HepG2 (cell line): Measurements from ENCODE around the gene CARD19. TPM values are rescaled to one million over a fixed set of nuclear protein-coding genes. Genes with fewer than 3 reads are reported as not detected.

Experiments used
- ADNP ChIP-seq: sonication (generic); formaldehyde crosslinking; IDR thresholded peaks from 2 replicates; pipeline ENCODE4 v1.4.0; 2020; ENCODE audit warnings: missing genetic modification reagents
- CBFB ChIP-seq: sonication (generic); formaldehyde crosslinking; IDR thresholded peaks from 2 replicates; pipeline ENCODE4 v1.4.0; 2020; ENCODE audit warnings: missing genetic modification reagents
- EZH2 ChIP-seq: conservative IDR thresholded peaks from 2 replicates; pipeline ENCODE4 v1.6.1; 2012; ENCODE audit warnings: mild to moderate bottlenecking, low read depth, low read length, moderate library complexity
- GFI1 ChIP-seq: sonication (generic); formaldehyde crosslinking; IDR thresholded peaks from 2 replicates; pipeline ENCODE4 v1.5.0; 2020; ENCODE audit warnings: missing genetic modification reagents, mild to moderate bottlenecking, borderline replicate concordance
- GZF1 ChIP-seq: sonication (generic); formaldehyde crosslinking; IDR thresholded peaks from 2 replicates; pipeline ENCODE4 v1.5.1; 2020; ENCODE audit warnings: mild to moderate bottlenecking, missing genetic modification reagents
- KDM1A ChIP-seq: IDR thresholded peaks from 2 replicates; pipeline ENCODE4 v1.6.1; 2016; ENCODE audit warnings: missing compliant biosample characterization
- KDM3A ChIP-seq: IDR thresholded peaks from 2 replicates; pipeline ENCODE4 v1.6.1; 2018; ENCODE audit warnings: low read depth, missing compliant biosample characterization
- SOX6 ChIP-seq, 2 experiments: fragments of 450-650 bp in 1 of 2; sonication (generic) in 1 of 2; formaldehyde crosslinking in 1 of 2; IDR thresholded peaks; 2 replicates each; pipeline versions ENCODE4 v1.4.0 to v1.6.1; 2017 to 2020; ENCODE audit warnings: antibody characterized with exemption in 1 of 2, mild to moderate bottlenecking in 1 of 2, missing genetic modification reagents in 1 of 2
- SP5 ChIP-seq: IDR thresholded peaks from 2 replicates; pipeline ENCODE4 v1.6.1; 2016; ENCODE audit warnings: low read depth, borderline replicate concordance
- ZBTB1 ChIP-seq: sonication (generic); formaldehyde crosslinking; IDR thresholded peaks from 2 replicates; pipeline ENCODE4 v1.4.0; 2020; ENCODE audit warnings: missing genetic modification reagents, borderline replicate concordance
- ZBTB8A ChIP-seq: sonication (generic); formaldehyde crosslinking; IDR thresholded peaks from 2 replicates; pipeline ENCODE4 v1.4.0; 2020; ENCODE audit warnings: mild to moderate bottlenecking, low read depth, missing genetic modification reagents, borderline replicate concordance
- ZNF367 ChIP-seq: sonication (generic); formaldehyde crosslinking; IDR thresholded peaks from 2 replicates; pipeline ENCODE4 v1.4.0; 2020; ENCODE audit warnings: missing genetic modification reagents, borderline replicate concordance
- ZNF703 ChIP-seq: sonication (generic); formaldehyde crosslinking; IDR thresholded peaks from 2 replicates; pipeline ENCODE4 v1.5.1; 2020; ENCODE audit warnings: missing genetic modification reagents, mild to moderate bottlenecking, moderate library complexity, borderline replicate concordance
- ZNF75D ChIP-seq: sonication (generic); formaldehyde crosslinking; IDR thresholded peaks from 2 replicates; pipeline ENCODE4 v1.8.1; 2023; ENCODE audit warnings: missing genetic modification reagents, mild to moderate bottlenecking, borderline replicate concordance
- ZNF850 ChIP-seq: sonication (generic); formaldehyde crosslinking; conservative IDR thresholded peaks from 2 replicates; pipeline ENCODE4 v1.9.0; 2021; ENCODE audit warnings: mild to moderate bottlenecking, missing genetic modification reagents
- ZNF883 ChIP-seq: sonication (generic); formaldehyde crosslinking; IDR thresholded peaks from 2 replicates; pipeline ENCODE4 v1.5.1; 2020; ENCODE audit warnings: mild to moderate bottlenecking, missing genetic modification reagents; ENCODE audit errors: not compliant biosample characterization
- polyA plus RNA-seq, 8 experiments: library from polyadenylated mRNA; depleted of rRNA in 3 of 8; stranded (reverse) in 7 of 8; unstranded in 1 of 8; fragments of >200 nt; fragmentation: Illumina TruSeq in 4 of 8; extraction: Trizol in 4 of 8; gene quantifications; 2 replicates each; pipeline versions ENCODE4 v1.2.1 to v1.2.3, GENCODE V29; 2011 to 2016; ENCODE audit warnings: low read depth in 4 of 8, missing spikeins in 1 of 8, mixed read lengths in 1 of 8; ENCODE audit not compliant: insufficient read depth in 1 of 8
- total RNA-seq, 5 experiments: library from RNA; depleted of rRNA; stranded (reverse); fragments of >200 nt; fragmentation: Illumina TruSeq; extraction: Trizol; gene quantifications; 2 replicates each; pipeline ENCODE4 v1.2.3, GENCODE V29; 2016; ENCODE audit warnings: low read depth in 1 of 5
- TF ChIP-seq, protein P1 (sequence below): sonication (generic); formaldehyde crosslinking; IDR thresholded peaks from 2 replicates; pipeline ENCODE4 v1.5.0; 2020; ENCODE audit warnings: mild to moderate bottlenecking, missing genetic modification reagents, borderline replicate concordance
- TF ChIP-seq, protein P2 (sequence below): sonication (generic); formaldehyde crosslinking; IDR thresholded peaks from 2 replicates; pipeline ENCODE4 v1.5.0; 2020; ENCODE audit warnings: missing genetic modification reagents
- TF ChIP-seq, protein P3 (sequence below): sonication (generic); formaldehyde crosslinking; IDR thresholded peaks from 2 replicates; pipeline ENCODE4 v1.8.0; 2022; ENCODE audit warnings: missing genetic modification reagents, mild to moderate bottlenecking, borderline replicate concordance

Gene CARD19
- total and polyA plus RNA-seq, 2 of the 13 experiments (the other 11 are each of a cell fraction or from before 2014, with no cell fraction given): 18.4 to 47.2 TPM

DNA sequence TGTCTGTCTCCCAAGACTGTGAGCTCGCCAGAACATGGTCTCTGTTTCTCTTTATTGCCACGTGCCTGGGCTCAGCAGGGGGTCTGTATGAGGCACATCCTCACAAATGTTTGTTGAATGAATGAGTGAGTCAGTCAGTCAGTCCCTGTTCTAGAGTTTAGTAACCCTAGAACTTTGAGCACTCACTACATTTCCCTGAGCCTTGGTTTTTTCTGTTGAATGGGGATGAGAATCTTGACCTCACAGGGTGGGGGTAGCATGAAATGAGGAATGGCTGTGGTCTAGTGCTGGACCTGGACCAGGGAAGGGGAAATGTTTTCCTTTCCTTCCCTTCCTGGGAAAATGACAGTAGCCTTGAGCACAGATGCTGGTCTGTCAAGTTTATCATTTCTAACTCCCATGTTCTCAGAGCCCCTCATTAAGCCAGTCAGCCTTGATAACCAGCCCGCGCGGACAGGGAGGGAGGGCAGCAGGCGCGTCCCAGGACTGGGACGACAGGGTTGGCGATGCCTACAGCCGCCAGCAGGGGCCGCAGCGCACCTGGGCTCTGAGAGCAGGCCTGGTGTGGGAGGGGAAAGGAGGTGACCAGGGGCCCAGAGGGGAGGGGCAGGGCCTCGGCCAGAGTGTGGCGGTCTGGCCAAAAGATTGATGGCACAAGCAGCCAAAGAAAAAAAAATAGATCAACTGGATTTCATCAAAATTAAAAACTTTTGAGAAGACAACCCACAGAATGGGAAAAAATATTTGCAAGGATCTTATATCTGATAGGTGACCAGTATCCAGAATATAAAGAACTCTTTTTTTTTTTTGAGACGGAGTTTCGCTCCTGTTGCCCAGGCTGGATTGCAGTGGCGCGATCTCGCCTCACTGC, 63.8 kb downstream of the CARD19 start (continued):
- TF ChIP-seq, protein P1, sequence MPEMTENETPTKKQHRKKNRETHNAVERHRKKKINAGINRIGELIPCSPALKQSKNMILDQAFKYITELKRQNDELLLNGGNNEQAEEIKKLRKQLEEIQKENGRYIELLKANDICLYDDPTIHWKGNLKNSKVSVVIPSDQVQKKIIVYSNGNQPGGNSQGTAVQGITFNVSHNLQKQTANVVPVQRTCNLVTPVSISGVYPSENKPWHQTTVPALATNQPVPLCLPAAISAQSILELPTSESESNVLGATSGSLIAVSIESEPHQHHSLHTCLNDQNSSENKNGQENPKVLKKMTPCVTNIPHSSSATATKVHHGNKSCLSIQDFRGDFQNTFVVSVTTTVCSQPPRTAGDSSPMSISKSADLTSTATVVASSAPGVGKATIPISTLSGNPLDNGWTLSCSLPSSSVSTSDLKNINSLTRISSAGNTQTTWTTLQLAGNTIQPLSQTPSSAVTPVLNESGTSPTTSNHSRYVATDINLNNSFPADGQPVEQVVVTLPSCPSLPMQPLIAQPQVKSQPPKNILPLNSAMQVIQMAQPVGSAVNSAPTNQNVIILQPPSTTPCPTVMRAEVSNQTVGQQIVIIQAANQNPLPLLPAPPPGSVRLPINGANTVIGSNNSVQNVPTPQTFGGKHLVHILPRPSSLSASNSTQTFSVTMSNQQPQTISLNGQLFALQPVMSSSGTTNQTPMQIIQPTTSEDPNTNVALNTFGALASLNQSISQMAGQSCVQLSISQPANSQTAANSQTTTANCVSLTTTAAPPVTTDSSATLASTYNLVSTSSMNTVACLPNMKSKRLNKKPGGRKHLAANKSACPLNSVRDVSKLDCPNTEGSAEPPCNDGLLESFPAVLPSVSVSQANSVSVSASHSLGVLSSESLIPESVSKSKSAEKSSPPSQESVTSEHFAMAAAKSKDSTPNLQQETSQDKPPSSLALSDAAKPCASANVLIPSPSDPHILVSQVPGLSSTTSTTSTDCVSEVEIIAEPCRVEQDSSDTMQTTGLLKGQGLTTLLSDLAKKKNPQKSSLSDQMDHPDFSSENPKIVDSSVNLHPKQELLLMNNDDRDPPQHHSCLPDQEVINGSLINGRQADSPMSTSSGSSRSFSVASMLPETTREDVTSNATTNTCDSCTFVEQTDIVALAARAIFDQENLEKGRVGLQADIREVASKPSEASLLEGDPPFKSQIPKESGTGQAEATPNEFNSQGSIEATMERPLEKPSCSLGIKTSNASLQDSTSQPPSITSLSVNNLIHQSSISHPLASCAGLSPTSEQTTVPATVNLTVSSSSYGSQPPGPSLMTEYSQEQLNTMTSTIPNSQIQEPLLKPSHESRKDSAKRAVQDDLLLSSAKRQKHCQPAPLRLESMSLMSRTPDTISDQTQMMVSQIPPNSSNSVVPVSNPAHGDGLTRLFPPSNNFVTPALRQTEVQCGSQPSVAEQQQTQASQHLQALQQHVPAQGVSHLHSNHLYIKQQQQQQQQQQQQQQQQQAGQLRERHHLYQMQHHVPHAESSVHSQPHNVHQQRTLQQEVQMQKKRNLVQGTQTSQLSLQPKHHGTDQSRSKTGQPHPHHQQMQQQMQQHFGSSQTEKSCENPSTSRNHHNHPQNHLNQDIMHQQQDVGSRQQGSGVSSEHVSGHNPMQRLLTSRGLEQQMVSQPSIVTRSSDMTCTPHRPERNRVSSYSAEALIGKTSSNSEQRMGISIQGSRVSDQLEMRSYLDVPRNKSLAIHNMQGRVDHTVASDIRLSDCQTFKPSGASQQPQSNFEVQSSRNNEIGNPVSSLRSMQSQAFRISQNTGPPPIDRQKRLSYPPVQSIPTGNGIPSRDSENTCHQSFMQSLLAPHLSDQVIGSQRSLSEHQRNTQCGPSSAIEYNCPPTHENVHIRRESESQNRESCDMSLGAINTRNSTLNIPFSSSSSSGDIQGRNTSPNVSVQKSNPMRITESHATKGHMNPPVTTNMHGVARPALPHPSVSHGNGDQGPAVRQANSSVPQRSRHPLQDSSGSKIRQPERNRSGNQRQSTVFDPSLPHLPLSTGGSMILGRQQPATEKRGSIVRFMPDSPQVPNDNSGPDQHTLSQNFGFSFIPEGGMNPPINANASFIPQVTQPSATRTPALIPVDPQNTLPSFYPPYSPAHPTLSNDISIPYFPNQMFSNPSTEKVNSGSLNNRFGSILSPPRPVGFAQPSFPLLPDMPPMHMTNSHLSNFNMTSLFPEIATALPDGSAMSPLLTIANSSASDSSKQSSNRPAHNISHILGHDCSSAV (CRISPR knock-in tag): no peak
- TF ChIP-seq ZNF75D (CRISPR knock-in tag): no peak
- TF ChIP-seq ADNP: no peak
- TF ChIP-seq ZBTB8A (CRISPR knock-in tag): no peak
- TF ChIP-seq SP5 (CRISPR knock-in tag): peak; percentile 78
- TF ChIP-seq ZNF883 (CRISPR knock-in tag): peak; percentile 68
- TF ChIP-seq ZNF703 (CRISPR knock-in tag): no peak
- no peak for TF ChIP-seq ZNF850 (CRISPR knock-in tag)
- TF ChIP-seq ZBTB1 (CRISPR knock-in tag): no peak
- TF ChIP-seq EZH2: no peak
- no peak for TF ChIP-seq ZNF367 (CRISPR knock-in tag)
- TF ChIP-seq, protein P2, sequence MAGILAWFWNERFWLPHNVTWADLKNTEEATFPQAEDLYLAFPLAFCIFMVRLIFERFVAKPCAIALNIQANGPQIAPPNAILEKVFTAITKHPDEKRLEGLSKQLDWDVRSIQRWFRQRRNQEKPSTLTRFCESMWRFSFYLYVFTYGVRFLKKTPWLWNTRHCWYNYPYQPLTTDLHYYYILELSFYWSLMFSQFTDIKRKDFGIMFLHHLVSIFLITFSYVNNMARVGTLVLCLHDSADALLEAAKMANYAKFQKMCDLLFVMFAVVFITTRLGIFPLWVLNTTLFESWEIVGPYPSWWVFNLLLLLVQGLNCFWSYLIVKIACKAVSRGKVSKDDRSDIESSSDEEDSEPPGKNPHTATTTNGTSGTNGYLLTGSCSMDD (CRISPR knock-in tag): no peak
- TF ChIP-seq SOX6 (IDR thresholded peaks at IDR 0.05): no peak
- 0 out of 2 replicates have a peak, but pooled peaks have one; percentile 26 for TF ChIP-seq SOX6 (CRISPR knock-in tag; IDR thresholded peaks at IDR 0.05)
- TF ChIP-seq CBFB: peak; percentile 67; the same call in 1 of the 2 replicates
- TF ChIP-seq, protein P3, sequence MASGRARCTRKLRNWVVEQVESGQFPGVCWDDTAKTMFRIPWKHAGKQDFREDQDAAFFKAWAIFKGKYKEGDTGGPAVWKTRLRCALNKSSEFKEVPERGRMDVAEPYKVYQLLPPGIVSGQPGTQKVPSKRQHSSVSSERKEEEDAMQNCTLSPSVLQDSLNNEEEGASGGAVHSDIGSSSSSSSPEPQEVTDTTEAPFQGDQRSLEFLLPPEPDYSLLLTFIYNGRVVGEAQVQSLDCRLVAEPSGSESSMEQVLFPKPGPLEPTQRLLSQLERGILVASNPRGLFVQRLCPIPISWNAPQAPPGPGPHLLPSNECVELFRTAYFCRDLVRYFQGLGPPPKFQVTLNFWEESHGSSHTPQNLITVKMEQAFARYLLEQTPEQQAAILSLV: no peak
- no peak for TF ChIP-seq KDM1A
- no peak for TF ChIP-seq GFI1
- no peak for TF ChIP-seq GZF1
- peak; percentile 84; the same call in 1 of the 2 replicates for TF ChIP-seq KDM3A
